ENCODE measurements around the gene BCKDK. TPM values are rescaled to one million over a fixed set of nuclear protein-coding genes. Genes with fewer than 3 reads are reported as not detected.

Gene BCKDK
- total and polyA plus RNA-seq, 2 of the 13 experiments (the other 11 are each of a cell fraction or from before 2014, with no cell fraction given) = 24.9 to 42.6 TPM

GRCh38 chr16:31141489-31142108 lies 33.4 kb downstream of the BCKDK start (continued):
- TF ChIP-seq ZHX2 (IDR thresholded peaks at IDR 0.05; ENCODE audit: low read depth) = no peak
- no peak for TF ChIP-seq ZHX2 (CRISPR knock-in tag; IDR thresholded peaks at IDR 0.05; ENCODE audit: borderline replicate concordance)
- TF ChIP-seq CBX5 (CRISPR knock-in tag; IDR thresholded peaks at IDR 0.05; ENCODE audit: borderline replicate concordance) = 0 out of 2 replicates have a peak, but pooled peaks have one; percentile 41
- peak; percentile 2; the same call in 1 of the 2 replicates for TF ChIP-seq SPEN (CRISPR knock-in tag; IDR thresholded peaks at IDR 0.05; ENCODE audit: low read depth)
- TF ChIP-seq JDP2 (CRISPR knock-in tag; IDR thresholded peaks at IDR 0.05; ENCODE audit: borderline replicate concordance) = no peak
- TF ChIP-seq ELF4 (CRISPR knock-in tag; IDR thresholded peaks at IDR 0.05; ENCODE audit: borderline replicate concordance) = no peak
- no peak for TF ChIP-seq ZNF615 (CRISPR knock-in tag; IDR thresholded peaks at IDR 0.05; ENCODE audit: borderline replicate concordance)
- no peak for TF ChIP-seq CSRNP1 (CRISPR knock-in tag; IDR thresholded peaks at IDR 0.05)
- TF ChIP-seq ISL2 (CRISPR knock-in tag; IDR thresholded peaks at IDR 0.05) = no peak
- TF ChIP-seq ZSCAN31 (CRISPR knock-in tag; IDR thresholded peaks at IDR 0.05; ENCODE audit: low read depth) = no peak
- no peak for TF ChIP-seq TRIM22 (IDR thresholded peaks at IDR 0.05)
- TF ChIP-seq HOXA5 (CRISPR knock-in tag; IDR thresholded peaks at IDR 0.05) = no peak
- TF ChIP-seq DR1 (CRISPR knock-in tag; IDR thresholded peaks at IDR 0.05) = no peak
- TF ChIP-seq GLI4 (CRISPR knock-in tag; IDR thresholded peaks at IDR 0.05; ENCODE audit: borderline replicate concordance) = no peak
- no peak for TF ChIP-seq CEBPB (IDR thresholded peaks at IDR 0.05; ENCODE audit: borderline replicate concordance, low read depth, low read length)
- no peak for TF ChIP-seq ARID3A (IDR thresholded peaks at IDR 0.05; ENCODE audit: low read depth, low read length)
- no peak for TF ChIP-seq ZNF232 (CRISPR knock-in tag; IDR thresholded peaks at IDR 0.05; ENCODE audit: borderline replicate concordance)
- no peak; the same call in 1 of the 2 replicates for TF ChIP-seq ZSCAN29 (CRISPR knock-in tag; conservative IDR thresholded peaks at IDR 0.05)
